Measurements from ENCODE around the gene COX6B2.
"Not testable (repeated sequence)": the region's sequence is repeated elsewhere in the genome, so short reads cannot be mapped to it uniquely, and the experiment has no call there.

COX6B2 gene

DNA sequence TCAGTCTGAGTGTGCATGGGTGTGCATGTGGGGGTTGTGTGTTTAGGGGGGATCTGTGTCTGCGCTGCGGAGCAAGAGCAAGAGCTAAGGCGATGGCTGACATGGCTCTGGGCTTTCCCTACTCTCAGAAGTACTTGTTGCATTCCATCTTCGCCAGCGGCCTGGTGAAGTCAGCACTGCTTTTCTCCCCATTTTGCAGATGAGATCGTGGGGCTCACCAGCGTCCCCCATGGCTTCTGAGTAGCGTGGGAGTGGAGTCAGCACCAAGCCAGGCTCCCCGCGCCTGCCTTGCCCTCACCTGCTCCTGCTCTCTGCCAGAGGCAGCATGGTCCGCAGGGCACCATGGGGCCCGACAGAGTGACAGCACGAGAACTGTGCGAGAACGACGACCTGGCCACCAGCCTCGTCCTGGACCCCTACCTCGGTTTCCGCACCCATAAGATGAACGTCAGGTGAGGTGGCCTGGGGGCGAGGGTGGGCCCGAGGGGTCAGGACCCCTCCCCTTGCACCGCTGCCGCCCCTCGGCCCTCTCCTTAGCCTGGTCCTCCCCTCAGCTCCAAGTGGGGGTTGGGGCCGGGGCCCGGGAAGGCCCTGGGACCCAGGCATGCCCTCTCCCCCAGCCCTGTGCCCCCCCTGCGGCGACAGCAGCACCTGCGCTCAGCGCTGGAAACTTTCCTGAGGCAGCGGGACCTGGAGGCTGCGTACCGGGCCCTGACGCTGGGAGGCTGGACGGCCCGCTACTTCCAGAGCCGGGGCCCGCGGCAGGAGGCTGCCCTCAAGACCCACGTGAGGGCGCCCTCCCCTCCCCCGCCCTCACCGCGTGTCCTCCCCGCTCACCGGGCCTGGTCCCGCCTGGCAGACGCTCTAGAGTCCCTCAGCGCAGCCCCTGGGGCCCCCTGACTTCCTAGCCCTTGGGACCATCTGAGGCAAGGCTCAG is 12.7 kb downstream of the COX6B2 start:
- no peak for DNase-seq (ENCODE audit: low read depth)

DNA sequence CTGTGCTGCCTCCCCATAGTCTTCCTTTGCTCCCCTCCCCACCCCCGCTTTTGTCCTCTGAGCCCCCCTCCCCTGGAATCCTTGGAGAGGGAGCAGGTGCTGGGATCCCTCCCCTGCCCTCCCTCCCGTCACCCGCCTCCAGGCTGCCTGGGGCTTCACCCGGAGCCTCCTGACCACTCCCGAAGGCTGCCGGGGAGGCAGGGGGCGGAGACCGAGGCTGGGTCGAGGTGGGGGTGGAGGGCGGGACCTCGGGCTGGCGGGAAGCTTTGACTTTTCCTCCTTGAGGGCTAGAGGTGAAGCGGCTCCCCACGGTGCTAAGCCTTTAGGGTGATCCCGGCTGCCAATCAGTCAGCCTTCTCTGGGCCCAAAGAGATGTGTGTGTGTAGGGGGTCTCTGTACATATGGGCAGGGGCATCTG is 13.3 kb downstream of the COX6B2 start:
- peak; percentile 17 for DNase-seq (ENCODE audit: low read depth)

DNA sequence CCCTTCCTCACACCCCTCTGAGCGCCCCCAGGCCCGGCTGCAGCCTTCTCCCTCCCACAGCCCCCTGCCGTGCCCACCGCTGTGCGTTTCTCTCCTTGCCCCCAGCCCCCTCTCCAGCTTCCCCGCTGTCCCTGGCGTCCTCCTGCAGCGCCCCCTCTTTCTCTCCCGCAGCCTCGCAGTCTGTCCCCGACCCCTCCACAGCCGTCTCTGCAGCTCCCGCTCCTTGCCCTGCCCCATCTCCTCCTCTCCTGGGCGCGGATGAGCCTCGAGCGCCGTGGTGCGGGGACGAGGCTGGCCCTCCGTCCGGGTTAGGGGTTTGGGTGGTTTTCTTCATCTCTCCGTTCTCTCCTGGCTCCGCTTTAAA is 13.8 kb downstream of the COX6B2 start:
- no peak for DNase-seq (ENCODE audit: low read depth)

DNA sequence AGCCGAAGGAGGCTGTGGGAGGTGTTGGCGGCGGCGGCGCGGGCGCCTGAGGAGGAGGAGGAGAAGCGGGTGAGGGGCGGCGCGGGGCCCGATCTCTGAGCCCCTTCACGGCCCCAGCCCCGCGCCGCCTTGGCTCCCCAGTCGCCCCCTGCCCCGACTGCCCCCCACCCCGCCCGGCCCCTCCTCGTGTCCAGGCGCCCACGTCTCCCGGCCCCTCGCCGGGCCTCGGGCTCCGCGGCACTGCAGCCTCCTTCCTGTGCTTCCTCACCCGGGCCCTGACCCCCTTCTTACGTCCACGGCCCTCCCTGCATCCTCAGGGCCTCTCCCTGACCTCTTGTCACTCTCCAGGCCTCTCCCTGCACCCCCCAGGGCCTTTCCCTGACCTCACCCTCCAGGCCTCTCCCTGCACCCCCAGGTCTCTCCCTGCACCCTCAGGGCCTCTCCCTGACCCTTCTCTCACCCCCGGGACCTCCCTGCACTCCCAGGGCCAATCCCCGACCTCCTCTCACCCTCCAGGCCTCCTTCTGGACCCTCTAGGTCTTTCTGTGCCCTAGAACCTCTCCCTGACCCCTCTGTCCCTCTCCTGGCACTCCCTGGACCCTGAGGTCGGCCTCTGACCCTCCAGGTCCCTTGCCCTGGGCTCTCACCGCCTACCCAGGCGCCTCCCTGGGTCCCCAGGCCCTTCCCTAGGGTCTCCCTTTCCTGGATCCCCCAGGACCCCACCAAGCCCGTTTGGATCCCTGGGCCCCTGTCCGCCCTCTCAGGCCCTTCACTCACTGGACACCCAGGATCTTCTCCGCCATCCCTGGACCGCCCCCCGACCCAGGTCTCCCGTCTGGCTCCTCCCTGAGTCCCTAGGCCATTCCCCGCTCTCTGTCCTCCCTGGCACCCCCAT is 14.4 kb downstream of the COX6B2 start:
- DNase-seq (ENCODE audit: low read depth): no peak

DNA sequence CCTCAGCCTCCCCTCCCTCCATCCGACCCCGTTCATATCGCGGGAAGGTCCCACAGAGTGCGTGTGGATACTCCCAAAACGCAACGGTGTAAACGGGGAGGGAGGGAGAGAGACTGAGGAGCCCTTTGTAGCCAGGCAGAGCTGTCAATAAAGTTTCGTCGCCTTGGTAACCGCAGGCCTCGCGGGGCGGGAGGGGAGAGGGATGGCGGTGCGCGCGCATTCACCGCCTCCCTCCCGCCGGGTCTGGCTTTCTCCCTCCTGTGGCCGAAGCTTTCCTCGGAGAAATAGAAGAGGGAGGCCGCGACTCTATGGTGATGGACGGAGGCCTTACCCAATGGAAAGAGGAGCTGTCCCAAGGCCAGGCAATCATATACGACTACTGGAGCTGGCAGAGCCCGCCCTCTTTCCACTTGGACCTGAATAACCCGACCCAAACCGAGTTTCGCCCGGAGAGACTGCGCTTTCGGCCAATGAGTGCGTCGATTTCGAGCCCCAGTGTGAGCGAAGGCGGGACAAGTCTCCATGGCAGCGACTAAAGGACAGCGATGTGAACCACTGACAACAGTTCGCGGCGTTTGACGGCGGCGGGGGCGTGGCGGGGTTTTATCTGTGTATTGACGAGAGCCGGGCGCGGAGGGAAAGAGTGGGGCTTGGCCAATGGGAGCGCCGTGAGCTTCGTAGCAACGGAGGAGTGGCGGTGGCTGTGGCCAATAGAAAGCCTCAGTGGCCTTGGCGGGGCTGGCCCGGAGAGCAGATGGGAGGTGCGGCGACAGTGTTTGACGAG is 15.2 kb downstream of the COX6B2 start, which contains the start of gene KMT5C:
Gene KMT5C (plus strand): TSS at position 772 of the 784 bp plus-strand sequence. CDS start 2,061 bp downstream, outside the sequence.
- peak; percentile 100 for DNase-seq (ENCODE audit: low read depth)

DNA sequence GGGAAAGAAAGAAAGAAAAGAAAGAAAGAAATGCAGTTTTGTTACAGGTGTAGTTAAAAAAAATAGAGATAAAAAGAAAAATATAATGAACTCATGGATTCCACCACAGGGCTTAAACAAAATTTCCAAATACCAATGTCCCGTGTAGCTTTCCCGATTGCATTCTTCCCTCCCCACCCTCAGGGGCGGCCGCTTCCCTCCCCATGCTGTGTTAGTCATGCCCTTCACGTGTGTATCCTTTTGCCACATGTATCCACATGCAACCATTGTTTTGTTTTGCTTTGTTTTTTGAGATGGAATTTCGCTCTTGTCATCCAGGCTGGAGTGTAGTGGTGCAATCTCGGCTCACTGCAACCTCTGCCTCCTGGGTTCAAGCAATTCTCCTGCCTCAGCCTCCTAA is 18.4 kb downstream of the COX6B2 start:
- no peak for DNase-seq (ENCODE audit: low read depth)

DNA sequence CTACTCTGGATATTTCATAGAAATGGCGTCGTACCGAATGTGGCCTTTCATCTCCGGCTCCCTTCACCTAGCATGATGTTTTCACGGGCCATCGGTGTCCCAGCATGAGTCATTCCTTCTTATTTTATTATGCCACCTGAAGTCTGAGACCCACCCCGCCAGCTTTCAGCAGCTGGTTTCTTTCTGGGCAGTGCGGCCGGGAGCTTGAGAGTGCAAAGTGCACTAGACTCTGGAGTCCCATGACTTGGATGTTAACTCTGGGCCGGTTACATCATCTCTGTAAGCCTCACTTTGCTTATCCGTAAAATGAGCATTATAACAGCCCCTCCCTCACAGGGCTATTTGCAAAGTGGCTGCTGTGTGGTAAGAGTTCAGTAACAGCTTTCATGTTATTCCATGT is 20.6 kb downstream of the COX6B2 start:
- no peak for DNase-seq (ENCODE audit: low read depth)

DNA sequence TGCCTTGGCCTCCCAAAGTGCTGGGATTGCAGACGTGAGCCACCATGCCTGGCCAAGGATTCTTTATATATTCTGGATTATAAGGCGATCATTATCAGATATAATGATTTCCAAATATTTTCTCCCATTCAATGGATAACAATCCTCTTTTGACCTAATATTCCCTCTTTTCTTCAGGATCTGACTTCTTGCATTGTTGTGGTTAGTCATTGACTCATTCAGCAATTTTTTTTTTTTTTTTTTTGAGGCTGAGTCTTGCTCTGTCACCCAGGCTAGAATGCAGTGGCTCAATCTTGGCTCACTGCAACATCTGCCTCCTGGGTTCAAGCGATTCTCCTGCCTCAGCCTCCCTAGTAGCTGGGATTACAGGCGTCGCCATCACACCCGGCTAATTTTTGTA is 24.7 kb downstream of the COX6B2 start:
- not testable (repeated sequence) for DNase-seq (ENCODE audit: low read depth)

DNA sequence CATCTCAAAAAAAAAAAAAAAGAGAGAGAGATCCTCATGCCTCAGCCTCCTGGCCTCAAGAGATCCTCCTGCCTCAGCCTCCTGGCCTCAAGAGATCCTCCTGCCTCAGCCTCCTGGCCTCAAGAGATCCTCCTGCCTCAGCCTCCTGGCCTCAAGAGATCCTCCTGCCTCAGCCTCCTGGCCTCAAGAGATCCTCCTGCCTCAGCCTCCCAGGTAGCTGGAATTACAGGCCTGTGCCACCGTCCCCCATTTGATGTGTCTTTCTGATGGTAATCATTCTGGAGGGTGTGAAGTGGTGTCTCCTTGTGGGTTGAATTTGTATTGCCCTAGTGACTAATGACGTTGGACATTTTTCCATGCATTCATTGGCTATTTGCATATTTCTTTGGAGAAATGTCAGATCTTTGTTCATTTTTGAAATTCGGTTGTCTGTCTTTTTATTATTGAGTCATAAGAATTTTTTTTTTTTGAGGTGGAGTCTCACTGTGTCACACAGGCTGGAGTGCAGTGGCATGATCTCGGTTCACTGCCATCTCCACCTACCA is 25.7 kb downstream of the COX6B2 start:
- DNase-seq (ENCODE audit: low read depth): not testable (repeated sequence)

DNA sequence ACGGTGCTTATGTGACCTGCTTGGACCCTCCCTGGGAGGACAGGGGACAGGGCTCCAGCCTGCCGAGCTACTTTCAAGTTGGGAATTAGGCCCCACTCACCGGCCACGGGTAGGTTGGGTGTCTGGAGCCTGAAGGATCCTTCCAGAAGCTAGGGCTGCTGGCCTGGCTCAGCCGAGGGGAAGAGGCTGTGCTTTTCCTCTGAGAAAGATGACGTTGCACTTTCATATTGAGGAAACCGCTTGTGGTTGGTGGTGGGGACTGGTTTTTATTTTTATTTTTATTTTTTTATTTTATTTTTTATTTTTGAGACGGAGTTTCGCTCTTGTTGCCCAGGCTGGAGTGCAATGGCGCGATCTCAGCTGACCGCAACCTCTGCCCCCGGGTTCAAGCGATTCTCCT is 29.3 kb downstream of the COX6B2 start, which contains the start of gene TMEM150B:
Gene TMEM150B (minus strand): TSS at position 170 of the 400 bp plus-strand sequence. CDS start 4,305 bp downstream, outside the sequence.
- no peak for DNase-seq (ENCODE audit: low read depth)

DNA sequence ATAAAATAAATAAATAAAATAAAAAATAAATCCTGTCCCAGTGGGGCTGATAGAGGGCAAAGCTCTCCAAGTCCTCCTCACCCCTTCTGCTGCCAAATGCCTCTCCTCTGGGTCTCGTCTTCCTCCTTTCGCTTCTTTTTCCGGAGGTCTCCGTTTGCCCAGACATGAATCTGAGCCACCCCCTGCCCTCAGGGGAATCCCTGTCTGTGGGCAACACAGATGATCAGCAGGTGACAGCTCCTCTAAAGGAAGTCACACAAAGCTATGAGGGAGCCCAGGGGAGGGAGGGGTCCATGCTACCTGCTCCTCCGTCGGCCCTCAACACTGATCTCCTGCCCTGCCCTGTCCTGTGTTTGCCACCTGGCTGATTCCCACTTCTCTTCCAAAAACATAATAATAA is 29.9 kb downstream of the COX6B2 start:
- no peak for DNase-seq (ENCODE audit: low read depth)

DNA sequence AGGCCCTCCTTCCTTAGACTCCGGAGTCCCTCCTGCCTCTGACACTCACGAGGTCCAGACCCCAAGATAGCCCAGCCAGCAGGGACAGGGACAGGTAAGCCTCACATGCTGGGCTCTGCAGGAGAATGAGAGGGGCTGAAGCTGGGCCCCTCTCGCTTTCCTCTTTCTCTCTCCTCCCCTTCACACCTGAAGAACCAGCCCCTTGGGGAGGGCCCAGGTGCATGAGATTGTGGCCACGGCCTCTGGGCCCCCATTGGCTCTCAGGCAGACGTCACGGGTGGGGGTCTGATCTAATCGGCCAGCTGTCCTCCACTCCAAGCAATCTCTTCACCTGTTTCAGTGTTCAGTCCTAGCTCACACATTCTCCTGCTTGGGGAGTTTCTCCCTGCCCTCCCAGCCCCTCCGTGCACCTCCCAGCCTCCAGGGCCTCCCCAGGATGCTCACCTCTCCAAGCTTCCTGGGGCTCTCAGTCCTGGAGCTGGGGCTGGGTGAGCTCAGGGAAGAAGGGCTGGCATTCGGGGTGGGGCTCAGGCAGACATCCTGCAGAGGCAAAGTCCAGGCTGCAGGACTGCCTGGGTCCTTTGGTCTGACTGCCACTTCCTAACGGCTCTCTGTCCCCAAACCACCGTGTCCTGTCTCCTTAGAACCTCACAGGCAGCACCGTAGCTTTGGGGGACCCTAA is 32.2 kb downstream of the COX6B2 start:
- no peak for DNase-seq (ENCODE audit: low read depth)

DNA sequence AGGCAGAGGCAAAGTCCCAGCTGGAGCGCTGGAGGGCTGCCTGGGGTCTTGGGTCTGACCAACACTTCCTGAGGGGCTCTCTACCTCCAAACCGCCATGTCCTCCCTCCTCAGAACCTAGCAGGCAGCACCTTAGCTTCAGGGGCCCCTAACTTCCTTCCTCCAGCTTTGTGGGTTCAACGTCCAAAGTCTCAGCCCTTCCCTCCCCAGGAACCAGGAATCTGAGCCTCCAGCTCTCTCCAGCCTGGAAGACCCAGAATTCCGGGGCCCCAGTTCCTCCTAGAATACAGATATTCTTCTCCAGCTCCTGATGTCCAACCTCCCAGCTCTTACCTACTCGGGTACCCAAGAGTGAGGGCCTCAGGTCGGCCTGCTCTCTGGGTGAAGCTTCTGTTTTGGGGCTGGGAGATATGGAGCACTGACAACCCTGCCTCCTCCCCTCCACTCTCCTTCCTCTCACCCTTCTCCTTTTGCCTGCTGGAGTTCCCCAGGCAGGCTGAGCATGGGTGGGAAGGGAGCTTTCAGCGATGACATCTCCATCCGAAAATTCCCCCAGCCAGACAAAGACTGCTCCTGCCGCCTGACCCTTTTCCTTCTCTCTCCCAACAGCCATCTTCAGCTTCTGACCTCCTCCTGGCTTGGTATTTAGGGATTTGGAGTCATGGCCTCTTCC is 32.9 kb downstream of the COX6B2 start:
- DNase-seq (ENCODE audit: low read depth): no peak

DNA sequence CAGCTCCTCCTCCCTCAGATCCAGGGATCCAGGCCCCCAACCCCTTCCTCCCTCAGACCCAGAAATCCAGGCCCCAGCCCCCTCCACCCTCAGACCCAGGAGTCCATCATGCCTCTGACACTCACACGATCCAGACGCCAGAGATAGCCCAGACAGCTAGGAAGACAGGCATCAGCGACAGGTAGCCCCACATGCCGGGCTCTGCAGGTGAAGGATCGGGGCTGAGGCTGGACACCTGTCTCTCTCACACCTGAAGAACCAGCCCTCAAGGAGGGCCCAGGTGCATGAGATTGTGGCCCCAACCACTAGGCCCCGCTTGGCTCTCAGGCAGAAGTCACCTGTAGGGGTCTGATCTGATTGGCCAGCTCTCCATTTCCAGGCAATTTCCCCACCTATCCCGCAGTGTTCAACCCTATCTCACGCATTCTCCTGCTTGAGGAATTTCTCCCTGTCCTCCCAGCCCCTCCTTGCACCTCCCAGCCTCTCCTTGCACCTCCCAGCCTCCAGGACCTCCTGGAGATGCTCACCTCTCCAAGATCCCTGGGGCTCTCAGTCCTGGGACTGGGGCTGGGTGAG is 33.6 kb downstream of the COX6B2 start:
- DNase-seq (ENCODE audit: low read depth): no peak

DNA sequence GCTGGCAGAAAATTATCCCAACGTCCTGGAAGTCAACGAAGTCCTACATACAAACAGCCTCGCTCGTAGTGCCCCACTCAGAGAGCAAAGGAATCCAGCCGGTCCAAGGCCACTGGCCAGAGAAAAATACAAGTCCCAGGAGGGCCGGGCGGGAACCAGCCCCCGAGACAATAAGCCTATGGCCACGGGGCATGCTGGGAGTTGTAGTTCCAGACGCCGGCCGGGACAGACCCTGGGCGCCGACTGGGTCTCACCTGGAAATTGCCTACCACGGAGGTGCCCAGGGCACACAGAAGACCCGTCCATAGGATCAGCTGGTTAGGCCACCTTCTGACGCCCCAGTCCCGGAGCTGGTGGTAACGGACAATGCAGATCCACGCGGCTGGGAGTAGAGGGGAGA is 34.7 kb downstream of the COX6B2 start:
- no peak for DNase-seq (ENCODE audit: low read depth)

DNA sequence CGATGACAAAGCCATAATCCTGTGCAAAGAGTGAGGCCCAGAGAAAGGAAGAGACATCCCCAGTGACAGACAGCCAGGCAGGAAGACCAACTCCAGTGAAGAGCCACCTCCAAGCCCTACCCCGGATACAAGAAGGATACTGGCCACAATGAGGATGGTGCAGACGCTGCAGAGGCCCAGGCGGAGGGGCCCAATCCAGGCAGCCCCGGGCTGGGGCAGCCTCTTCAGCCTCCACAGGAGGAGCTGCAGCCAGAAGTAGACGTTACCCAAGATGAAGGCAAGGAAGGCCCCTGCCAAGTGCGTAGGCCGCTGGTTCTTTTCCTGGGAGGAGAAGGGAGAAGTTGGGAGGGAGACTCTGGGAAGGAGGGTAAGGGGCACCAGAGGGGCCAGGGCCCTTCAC is 37.9 kb downstream of the COX6B2 start:
- no peak for DNase-seq (ENCODE audit: low read depth)

DNA sequence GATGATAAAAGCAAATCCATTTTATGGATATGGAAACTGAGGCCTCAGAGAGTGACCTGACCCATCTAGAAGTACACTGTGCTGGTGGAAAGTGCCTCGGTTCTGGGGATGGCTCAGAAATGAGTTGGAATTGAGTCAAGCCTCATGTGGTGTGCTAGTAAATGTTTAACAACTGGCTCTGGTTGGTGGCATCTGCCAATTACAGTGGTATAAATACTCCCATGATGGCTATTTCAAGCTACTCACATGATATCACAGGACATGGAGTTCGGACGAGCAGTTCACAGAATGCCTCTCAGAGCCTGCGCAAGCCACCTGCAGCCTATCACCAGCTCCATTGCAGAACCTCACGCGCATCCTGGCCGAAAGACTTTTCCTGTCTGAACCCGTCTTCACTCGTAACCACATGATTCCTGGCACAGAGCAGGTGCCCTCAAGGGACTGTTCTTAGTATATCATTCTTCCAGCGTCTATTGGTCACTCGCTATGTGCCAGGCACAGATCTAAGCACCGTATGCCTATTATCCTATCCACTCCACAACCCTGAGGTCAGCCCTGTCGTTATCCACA is 38.5 kb downstream of the COX6B2 start:
- no peak for DNase-seq (ENCODE audit: low read depth)

DNA sequence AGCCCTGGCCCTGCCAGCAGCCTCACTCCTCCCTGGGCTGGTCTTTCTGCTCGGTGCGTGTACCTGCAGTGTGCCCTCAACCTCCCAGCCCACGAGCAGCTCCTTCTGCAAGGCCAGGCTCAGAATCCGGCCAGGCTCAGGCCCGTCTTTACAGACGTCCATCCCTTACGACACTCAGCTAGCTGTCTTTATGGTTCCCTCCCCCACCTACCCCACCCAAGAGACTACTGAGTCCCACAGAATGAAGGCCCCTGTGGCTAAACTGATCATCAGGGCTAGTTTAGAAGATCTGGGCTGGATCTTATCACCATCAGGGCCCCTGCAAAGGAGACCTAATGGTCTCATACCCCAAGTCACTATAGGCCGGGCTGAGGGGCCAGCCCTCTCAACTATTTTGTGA is 40.1 kb downstream of the COX6B2 start:
- no peak for DNase-seq (ENCODE audit: low read depth)

DNA sequence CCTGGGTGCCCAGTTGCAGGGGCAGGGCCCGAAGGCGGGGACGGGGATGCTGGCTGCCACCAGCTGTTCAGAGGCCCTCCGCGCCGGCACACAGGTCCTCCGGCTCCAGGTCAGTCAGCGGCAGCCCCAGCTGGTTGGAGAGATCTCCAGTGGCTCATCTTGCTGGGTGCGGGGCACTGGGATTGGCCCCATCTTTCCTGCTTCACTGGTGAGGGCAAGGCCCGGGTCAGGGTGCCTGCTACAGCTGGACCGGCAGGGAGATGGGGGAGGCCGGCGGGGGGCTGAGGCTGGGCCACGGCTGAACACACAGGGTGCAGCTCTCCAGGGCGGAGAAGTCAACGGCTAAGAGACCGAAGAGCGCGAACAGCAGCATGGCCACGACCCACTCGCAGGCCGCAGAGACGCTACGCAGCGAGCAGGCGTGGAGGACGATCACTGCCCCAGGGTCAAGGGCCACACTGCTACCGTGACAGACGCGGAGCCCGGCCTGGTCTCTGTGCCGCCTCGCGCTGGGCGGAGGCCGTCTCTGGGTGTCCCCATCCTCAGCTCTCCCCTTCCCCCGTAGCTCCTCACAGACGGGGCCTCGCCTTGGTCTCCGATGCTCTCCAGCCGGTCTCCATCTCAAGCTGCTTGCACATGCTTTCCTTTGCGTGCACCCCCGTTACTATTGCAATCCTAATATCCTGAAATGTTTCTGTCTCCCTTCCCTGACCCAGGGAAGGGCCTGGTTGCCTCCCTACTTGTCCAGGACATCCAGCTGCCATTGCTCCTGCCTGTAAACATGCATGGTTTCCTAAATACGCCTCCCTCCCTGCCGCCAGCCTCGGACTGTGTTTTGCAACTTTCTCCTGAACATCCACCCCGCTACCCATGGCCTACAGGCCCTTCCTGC is 41.7 kb downstream of the COX6B2 start:
- DNase-seq (ENCODE audit: low read depth): no peak
